ENCODE measurements around the gene THRA. TPM values are rescaled to one million over a fixed set of nuclear protein-coding genes. Genes with fewer than 3 reads are reported as not detected.

THRA gene
- polyA plus RNA-seq, 1 experiment, result 43.3 TPM

- DNase-seq (ENCODE audit: low read depth), result no peak
- ChIA-PET POLR2A (interaction anchor here (1.0 kb wide), 1 partner anchor 71 kb away, joined by 9 read pairs; no protein-coding TSS in a partner anchor), CTCF (interaction anchor here (0.6 to 5.0 kb wide), 27 partner anchors 10 to 521 kb away, joined by 3 to 133 read pairs (median 5); partner anchors contain the start of genes CSF3, MED24 and PSMD3)
- H3K36me3 ChIP-seq (ENCODE audit: control insufficient read depth, insufficient read depth, low read length), result peaks cover 17% of the 10 kb centered on the region
- no peaks in the 10 kb centered on the region for H3K27me3 ChIP-seq (ENCODE audit: control insufficient read depth, insufficient read depth, low read length)
- no peak overlapping the region for H3K4me3 ChIP-seq (ENCODE audit: low read depth, low read length)
- TF ChIP-seq CTCF (IDR thresholded peaks at IDR 0.05; ENCODE audit: insufficient read depth, low read depth, low read length), result no peak
These were observed 35.2 kb upstream of the THRA start for GRCh38 chr17:40027614-40028012.

DNA sequence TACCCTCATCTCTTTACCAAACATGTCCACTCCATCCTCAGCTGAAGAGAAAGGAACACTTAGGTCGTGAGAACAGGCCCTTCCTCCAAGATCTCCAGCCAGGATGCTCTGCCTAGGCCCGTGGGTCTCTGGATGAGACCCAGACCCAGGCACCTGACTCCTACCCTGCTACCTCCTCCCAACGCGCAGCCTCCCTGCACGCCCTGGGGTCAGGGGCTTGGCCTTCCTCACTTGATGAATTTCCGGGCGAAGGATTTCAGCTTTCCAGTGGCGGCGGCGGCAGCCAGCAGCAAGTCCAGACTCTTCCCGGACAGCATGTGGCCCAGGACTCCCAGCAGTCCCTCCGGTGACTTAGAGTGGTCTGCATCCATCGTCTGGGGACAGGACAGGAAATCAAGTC, 34.2 kb upstream of the THRA start:
- CTCF ChIA-PET, result interaction anchor here (1.2 to 5.0 kb wide), 10 partner anchors 8 to 163 kb away, joined by 4 to 133 read pairs (median 7); partner anchors contain the start of gene CSF3
- no peak for DNase-seq (ENCODE audit: low read depth)
- POLR2A ChIA-PET, result no interaction called here
- no peak overlapping the region for H3K4me3 ChIP-seq (ENCODE audit: low read depth, low read length)
- TF ChIP-seq CTCF (IDR thresholded peaks at IDR 0.05; ENCODE audit: insufficient read depth, low read depth, low read length), result no peak
- peaks cover 22% of the 10 kb centered on the region for H3K36me3 ChIP-seq (ENCODE audit: control insufficient read depth, insufficient read depth, low read length)
- H3K27me3 ChIP-seq (ENCODE audit: control insufficient read depth, insufficient read depth, low read length), result no peaks in the 10 kb centered on the region

GRCh38 chr17:40031706-40032105, 31.1 kb upstream of the THRA start:
- CTCF ChIA-PET, result interaction anchor here (0.9 to 3.1 kb wide), 4 partner anchors 10 to 43 kb away, joined by 3 to 11 read pairs (median 4); partner anchors contain the start of gene CSF3
- H3K27me3 ChIP-seq (ENCODE audit: control insufficient read depth, insufficient read depth, low read length), result no peaks in the 10 kb centered on the region
- H3K36me3 ChIP-seq (ENCODE audit: control insufficient read depth, insufficient read depth, low read length), result peaks cover 24% of the 10 kb centered on the region
- no peak overlapping the region for H3K4me3 ChIP-seq (ENCODE audit: low read depth, low read length)
- TF ChIP-seq CTCF (IDR thresholded peaks at IDR 0.05; ENCODE audit: insufficient read depth, low read depth, low read length), result no peak
- no peak for DNase-seq (ENCODE audit: low read depth)
- POLR2A ChIA-PET, result no interaction called here

GRCh38 chr17:40032322-40033320, 30.1 kb upstream of the THRA start:
- no peak for TF ChIP-seq CTCF (IDR thresholded peaks at IDR 0.05; ENCODE audit: insufficient read depth, low read depth, low read length)
- POLR2A ChIA-PET, result no interaction called here
- Histone ChIP-seq H3K36me3 (ENCODE audit: control insufficient read depth, insufficient read depth, low read length) (peaks cover 22% of the 10 kb centered on the region), H3K4me3 (ENCODE audit: low read depth, low read length) (no peak overlapping the region), H3K27me3 (ENCODE audit: control insufficient read depth, insufficient read depth, low read length) (no peaks in the 10 kb centered on the region)
- no peak for DNase-seq (ENCODE audit: low read depth)
- CTCF ChIA-PET, result interaction anchor here (0.9 to 3.1 kb wide), 7 partner anchors 9 to 136 kb away, joined by 3 to 11 read pairs (median 4); partner anchors contain the start of genes CSF3 and MED24

DNA sequence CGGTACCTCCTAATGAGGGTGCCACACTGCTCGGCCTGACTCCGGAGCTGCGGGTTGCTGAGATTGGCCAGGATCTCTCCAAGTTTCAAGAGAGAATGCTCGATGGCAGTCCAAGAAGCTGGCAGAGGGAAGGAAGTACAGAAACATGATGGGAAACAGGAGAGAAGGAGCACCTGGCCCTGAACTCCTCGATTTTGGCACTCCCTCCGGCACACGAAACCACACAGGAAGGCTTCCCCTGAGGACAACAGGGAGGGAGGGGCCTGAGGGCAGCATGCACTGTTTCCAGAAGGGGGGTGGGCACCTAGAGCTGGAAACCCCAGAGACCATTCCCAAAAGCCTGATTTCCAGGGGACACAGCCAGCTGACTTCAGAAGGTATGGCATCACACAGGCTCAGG, 29.4 kb upstream of the THRA start:
- Histone ChIP-seq H3K27me3 (ENCODE audit: control insufficient read depth, insufficient read depth, low read length) (no peaks in the 10 kb centered on the region), H3K36me3 (ENCODE audit: control insufficient read depth, insufficient read depth, low read length) (peaks cover 22% of the 10 kb centered on the region), H3K4me3 (ENCODE audit: low read depth, low read length) (no peak overlapping the region)
- DNase-seq (ENCODE audit: low read depth), result no peak
- no peak for TF ChIP-seq CTCF (IDR thresholded peaks at IDR 0.05; ENCODE audit: insufficient read depth, low read depth, low read length)
- ChIA-PET POLR2A (no interaction called here), CTCF (interaction anchor here (1.3 to 3.1 kb wide), 4 partner anchors 20 to 135 kb away, joined by 4 to 9 read pairs (median 6); partner anchors contain the start of gene MED24)

Measured in BJ (cell line).